Activated CD8-positive, alpha-beta memory T cell treated with anti-CD3 and anti-CD28 coated beads for 36 hours (primary cell): ENCODE measurements around the gene PCK2. TPM values are rescaled to one million over a fixed set of nuclear protein-coding genes. Genes with fewer than 3 reads are reported as not detected.

ENCODE experiments used
- CTCF ChIA-PET: fragments of 350-600 bp; sonication (Branson Sonifier 250); formaldehyde crosslinking; loops from one replicate; lab custom pipeline; 2021; ENCODE audit warnings: antibody characterized with exemption; lab: Charles Lee
- POLR2A ChIA-PET: fragments of 350-600 bp; sonication (Branson Sonifier 250); formaldehyde crosslinking; loops from one replicate; lab custom pipeline; 2021; ENCODE audit warnings: antibody characterized with exemption; lab: Charles Lee
- total RNA-seq, 2 experiments: library from RNA; stranded (reverse); gene quantifications; one replicate each; pipeline ENCODE4 v1.2.3, GENCODE V29; 2021

Gene PCK2
- total RNA-seq, 2 experiments from 2014 or later: 118 to 125 TPM

GRCh38 chr14:24071144-24071697 is 22.9 kb upstream of the PCK2 start, which contains the start of gene CPNE6:
Gene CPNE6, plus strand, starts transcription at chr14:24071562. Its CDS starts 1,375 bp downstream, at chr14:24072937.
- CTCF ChIA-PET: interaction anchor here (1.0 to 2.4 kb wide), 5 partner anchors 13 to 37 kb away, joined by 3 to 8 read pairs (median 4); partner anchors contain the start of gene CARMIL3
- POLR2A ChIA-PET: interaction anchor here (0.6 to 1.5 kb wide), 2 partner anchors 9 to 17 kb away, joined by 3 to 4 read pairs; no protein-coding TSS in a partner anchor

GRCh38 chr14:24071836-24072430 is 22.2 kb upstream of the PCK2 start:
- ChIA-PET CTCF (interaction anchor here (1.0 to 2.4 kb wide), 4 partner anchors 13 to 38 kb away, joined by 4 to 8 read pairs (median 5); no protein-coding TSS in a partner anchor), POLR2A (interaction anchor here (0.6 to 1.5 kb wide), 2 partner anchors 8 to 9 kb away, joined by 3 to 4 read pairs; no protein-coding TSS in a partner anchor)

- ChIA-PET POLR2A (interaction anchor here (0.6 kb wide), 1 partner anchor 8 kb away, joined by 3 read pairs; no protein-coding TSS in a partner anchor), CTCF (interaction anchor here (1.2 to 2.4 kb wide), 3 partner anchors 13 to 16 kb away, joined by 3 to 8 read pairs (median 6); no protein-coding TSS in a partner anchor)
These were observed 21.7 kb upstream of the PCK2 start for GRCh38 chr14:24072436-24072835.

- CTCF ChIA-PET: interaction anchor here (1.2 to 2.4 kb wide), 4 partner anchors 12 to 17 kb away, joined by 3 to 8 read pairs (median 6); no protein-coding TSS in a partner anchor
- POLR2A ChIA-PET: interaction anchor here (0.6 to 1.2 kb wide), 2 partner anchors 8 to 22 kb away, joined by 3 to 4 read pairs; no protein-coding TSS in a partner anchor
These were observed 20.9 kb upstream of the PCK2 start for GRCh38 chr14:24072881-24073877.

GRCh38 chr14:24074625-24075484 is 19.3 kb upstream of the PCK2 start:
- POLR2A ChIA-PET: no interaction called here
- CTCF ChIA-PET: interaction anchor here (1.1 to 2.3 kb wide), 3 partner anchors 16 to 34 kb away, joined by 3 to 7 read pairs (median 5); partner anchors contain the start of gene CARMIL3

GRCh38 chr14:24075485-24076301 is 18.4 kb upstream of the PCK2 start:
- ChIA-PET CTCF (interaction anchor here (1.1 to 2.3 kb wide), 3 partner anchors 15 to 33 kb away, joined by 3 to 7 read pairs (median 5); partner anchors contain the start of gene CARMIL3), POLR2A (no interaction called here)

GRCh38 chr14:24076302-24076601 is 17.9 kb upstream of the PCK2 start:
- CTCF ChIA-PET: interaction anchor here (2.1 to 2.3 kb wide), 2 partner anchors 14 to 33 kb away, joined by 5 to 7 read pairs; no protein-coding TSS in a partner anchor
- POLR2A ChIA-PET: no interaction called here

- CTCF ChIA-PET: interaction anchor here (2.1 to 2.3 kb wide), 2 partner anchors 13 to 32 kb away, joined by 5 to 7 read pairs; no protein-coding TSS in a partner anchor
These were observed 17.0 kb upstream of the PCK2 start for GRCh38 chr14:24077086-24077485.

GRCh38 chr14:24078146-24078545 is 16.0 kb upstream of the PCK2 start:
- ChIA-PET CTCF (no interaction called here), POLR2A (no interaction called here)

More at GRCh38 chr14:24077086-24077485, 17.0 kb upstream of the PCK2 start:
- POLR2A ChIA-PET: no interaction called here

GRCh38 chr14:24079491-24080141 is 14.5 kb upstream of the PCK2 start:
- ChIA-PET CTCF (interaction anchor here (1.4 to 4.7 kb wide), 3 partner anchors 12 to 228 kb away, joined by 3 to 48 read pairs (median 23); partner anchors contain the start of genes CIDEB and PCK2), POLR2A (interaction anchor here (1.3 kb wide), 1 partner anchor 8 kb away, joined by 4 read pairs; the partner anchor contains the start of gene CPNE6)

- POLR2A ChIA-PET: interaction anchor here (1.3 to 2.2 kb wide), 5 partner anchors 9 to 34 kb away, joined by 3 to 10 read pairs (median 4); partner anchors contain the start of genes CPNE6, DCAF11, NRL and PCK2
These were observed 14.0 kb upstream of the PCK2 start for GRCh38 chr14:24080142-24080530.

GRCh38 chr14:24080888-24081738 is 13.0 kb upstream of the PCK2 start:
- POLR2A ChIA-PET: interaction anchor here (0.6 to 2.2 kb wide), 9 partner anchors 9 to 45 kb away, joined by 3 to 17 read pairs (median 4); partner anchors contain the start of genes CARMIL3, CPNE6, DCAF11 and NRL
- CTCF ChIA-PET: interaction anchor here (0.7 to 4.7 kb wide), 9 partner anchors 11 to 227 kb away, joined by 3 to 48 read pairs (median 5); partner anchors contain the start of genes CARMIL3, CIDEB and PCK2

More at GRCh38 chr14:24080142-24080530, 14.0 kb upstream of the PCK2 start:
- CTCF ChIA-PET: interaction anchor here (0.7 to 4.7 kb wide), 6 partner anchors 12 to 228 kb away, joined by 3 to 48 read pairs (median 8); partner anchors contain the start of genes CARMIL3, CIDEB and PCK2

GRCh38 chr14:24081739-24082211 is 12.3 kb upstream of the PCK2 start:
- CTCF ChIA-PET: interaction anchor here (0.5 to 4.7 kb wide), 7 partner anchors 10 to 30 kb away, joined by 3 to 48 read pairs (median 5); partner anchors contain the start of genes CARMIL3 and PCK2
- POLR2A ChIA-PET: interaction anchor here (1.3 to 2.2 kb wide), 6 partner anchors 8 to 46 kb away, joined by 3 to 10 read pairs (median 4); partner anchors contain the start of genes CARMIL3, DCAF11, NRL and PCK2

- ChIA-PET POLR2A (interaction anchor here (1.3 to 1.4 kb wide), 2 partner anchors 12 to 31 kb away, joined by 4 to 5 read pairs; partner anchors contain the start of genes CARMIL3 and PCK2), CTCF (interaction anchor here (0.5 to 4.7 kb wide), 5 partner anchors 9 to 31 kb away, joined by 4 to 48 read pairs (median 8); partner anchors contain the start of genes CARMIL3 and PCK2)
These were observed 11.6 kb upstream of the PCK2 start for GRCh38 chr14:24082411-24083080.
